HG02943 (cell line): ENCODE results near the gene ATP8A1.

Experiments
- ATAC-seq: cut with Tn5 transposase; IDR thresholded peaks from one replicate; pipeline ENCODE4 v1.9.1; 2021; ENCODE audit warnings: mild to moderate bottlenecking, low read depth, moderate library complexity; ENCODE audit not compliant: unreplicated experiment

ATP8A1 gene

GRCh38 chr4:42579903-42580302 is 77.0 kb downstream of the ATP8A1 start:
- no peak for ATAC-seq

GRCh38 chr4:42578187-42578586 is 78.7 kb downstream of the ATP8A1 start:
- no peak for ATAC-seq

GRCh38 chr4:42574870-42575430 is 82.0 kb downstream of the ATP8A1 start:
- ATAC-seq: no peak

- ATAC-seq: no peak
Measured at GRCh38 chr4:42573249-42573648, 83.7 kb downstream of the ATP8A1 start.

- ATAC-seq: no peak
Measured at GRCh38 chr4:42570221-42570620, 86.7 kb downstream of the ATP8A1 start.

- ATAC-seq: peak; percentile 82
Measured at GRCh38 chr4:42568610-42569207, 88.2 kb downstream of the ATP8A1 start.

- no peak for ATAC-seq
Measured at GRCh38 chr4:42566835-42567234, 90.1 kb downstream of the ATP8A1 start.

- ATAC-seq: no peak
Measured at GRCh38 chr4:42562016-42562415, 94.9 kb downstream of the ATP8A1 start.

GRCh38 chr4:42561031-42561430 is 95.9 kb downstream of the ATP8A1 start:
- ATAC-seq: no peak

GRCh38 chr4:42560467-42560861 is 96.4 kb downstream of the ATP8A1 start:
- ATAC-seq: no peak

GRCh38 chr4:42558156-42558555 is 98.7 kb downstream of the ATP8A1 start:
- ATAC-seq: no peak

- ATAC-seq: no peak
Measured at GRCh38 chr4:42555828-42556227, 101.1 kb downstream of the ATP8A1 start.

GRCh38 chr4:42554072-42554471 is 102.8 kb downstream of the ATP8A1 start:
- ATAC-seq: no peak

- ATAC-seq: no peak
Measured at GRCh38 chr4:42549896-42550295, 107.0 kb downstream of the ATP8A1 start.

GRCh38 chr4:42547805-42548204 is 109.1 kb downstream of the ATP8A1 start:
- ATAC-seq: no peak

- ATAC-seq: no peak
Measured at GRCh38 chr4:42543762-42544161, 113.1 kb downstream of the ATP8A1 start.

- ATAC-seq: no peak
Measured at GRCh38 chr4:42543126-42543525, 113.8 kb downstream of the ATP8A1 start.

- ATAC-seq: no peak
Measured at GRCh38 chr4:42541647-42542046, 115.3 kb downstream of the ATP8A1 start.

- ATAC-seq: no peak
Measured at GRCh38 chr4:42533042-42533441, 123.9 kb downstream of the ATP8A1 start.

GRCh38 chr4:42531341-42532030 is 125.4 kb downstream of the ATP8A1 start:
- ATAC-seq: no peak

- ATAC-seq: no peak
Measured at GRCh38 chr4:42523066-42523718, 133.7 kb downstream of the ATP8A1 start.
